Liver (tissue), 9 donors: ENCODE data around the gene PLXDC2. TPM values are rescaled to one million over a fixed set of nuclear protein-coding genes. Genes with fewer than 3 reads are reported as not detected.
A peak's percentile ranks its signal among the peaks of the same experiment; 100 is the strongest.
"Not testable (repeated sequence)": the region's sequence is repeated elsewhere in the genome, so short reads cannot be mapped to it uniquely, and the experiment has no call there.

Experiments used
- DNase-seq: peaks from one replicate; pipeline ENCODE4 v3.0.0-alpha.2; 2017; ENCODE audit warnings: low spot score
- H3K27ac ChIP-seq, 2 donors: one replicate each; pipeline ENCODE4 v1.7.0; 2013; ENCODE audit warnings: inconsistent platforms in 2 of 2, low read length in 2 of 2, control low read depth in 1 of 2, low read depth in 1 of 2, mild to moderate bottlenecking in 1 of 2
- H3K27me3 ChIP-seq, 4 donors: one replicate each; pipeline versions ENCODE4 v1.6.1 to v1.7.0; 2013; ENCODE audit warnings: low read length in 3 of 4, inconsistent platforms in 1 of 4, mild to moderate bottlenecking in 1 of 4, moderate library complexity in 1 of 4; ENCODE audit not compliant: control insufficient read depth in 4 of 4, insufficient read depth in 4 of 4
- H3K36me3 ChIP-seq, 4 donors: one replicate each; pipeline versions ENCODE4 v1.6.1 to v1.7.0; 2013; ENCODE audit warnings: low read length in 3 of 4, mild to moderate bottlenecking in 3 of 4, low read depth in 1 of 4, moderate library complexity in 1 of 4; ENCODE audit not compliant: control insufficient read depth in 4 of 4, insufficient read depth in 3 of 4
- H3K4me1 ChIP-seq, 4 donors: one replicate each; pipeline versions ENCODE4 v1.6.1 to v1.7.0; 2013; ENCODE audit warnings: low read length in 3 of 4, mild to moderate bottlenecking in 3 of 4, moderate library complexity in 1 of 4; ENCODE audit not compliant: control insufficient read depth in 4 of 4, insufficient read depth in 4 of 4
- H3K4me3 ChIP-seq, 3 donors: one replicate each; pipeline versions ENCODE4 v1.6.1 to v1.7.0; 2013; ENCODE audit warnings: low read length in 3 of 3, control low read depth in 1 of 3, low read depth in 1 of 3, mild to moderate bottlenecking in 1 of 3
- H3K9ac ChIP-seq, 2 donors: one replicate each; pipeline ENCODE4 v1.7.0; 2013; ENCODE audit warnings: low read length in 2 of 2, mild to moderate bottlenecking in 2 of 2, moderate library complexity in 2 of 2, control low read depth in 1 of 2, low read depth in 1 of 2
- H3K9me3 ChIP-seq, 4 donors: one replicate each; pipeline versions ENCODE4 v1.6.1 to v1.7.0; 2013; ENCODE audit warnings: low read length in 3 of 4; ENCODE audit not compliant: control insufficient read depth in 4 of 4
- FOXA1 ChIP-seq: IDR thresholded peaks from 2 replicates; pipeline ENCODE4 v1.6.1; 2016; ENCODE audit warnings: antibody characterized with exemption
- GABPA ChIP-seq, 2 donors: IDR thresholded peaks in 1 of 2; conservative IDR thresholded peaks in 1 of 2; 2 replicates each; pipeline ENCODE4 v1.6.1; 2016; ENCODE audit warnings: antibody characterized with exemption in 2 of 2, mild to moderate bottlenecking in 1 of 2, moderate library complexity in 1 of 2
- HNF4A ChIP-seq, 2 donors: conservative IDR thresholded peaks; 2 replicates each; pipeline ENCODE4 v1.6.1; 2016; ENCODE audit warnings: antibody characterized with exemption in 2 of 2, mild to moderate bottlenecking in 2 of 2
- HNF4G ChIP-seq: IDR thresholded peaks from 2 replicates; pipeline ENCODE4 v1.6.1; 2016; ENCODE audit warnings: antibody characterized with exemption
- JUND ChIP-seq, 2 donors: IDR thresholded peaks; 2 replicates each; pipeline ENCODE4 v1.6.1; 2016; ENCODE audit warnings: antibody characterized with exemption in 2 of 2
- NR2F2 ChIP-seq: IDR thresholded peaks from 2 replicates; pipeline ENCODE4 v1.6.1; 2016; ENCODE audit warnings: antibody characterized with exemption
- RAD21 ChIP-seq, 2 donors: IDR thresholded peaks; 2 replicates each; pipeline ENCODE4 v1.6.1; 2016; ENCODE audit warnings: antibody characterized with exemption in 2 of 2, mild to moderate bottlenecking in 2 of 2
- RXRA ChIP-seq, 2 donors: IDR thresholded peaks; 2 replicates each; pipeline ENCODE4 v1.6.1; 2017 to 2018; ENCODE audit warnings: antibody characterized with exemption in 2 of 2, mild to moderate bottlenecking in 1 of 2
- SP1 ChIP-seq: IDR thresholded peaks from 2 replicates; pipeline ENCODE4 v1.6.1; 2018; ENCODE audit warnings: antibody characterized with exemption, mild to moderate bottlenecking
- TAF1 ChIP-seq: conservative IDR thresholded peaks from 2 replicates; pipeline ENCODE4 v1.6.1; 2016; ENCODE audit warnings: antibody characterized with exemption, mild to moderate bottlenecking
- YY1 ChIP-seq: IDR thresholded peaks from 2 replicates; pipeline ENCODE4 v1.6.1; 2016; ENCODE audit warnings: antibody characterized with exemption, mild to moderate bottlenecking
- WGBS: extraction: QIAGEN DNeasy Blood & Tissue Kit; methylation state at CpG from one replicate; pipeline ENCODE4 v1.1.7; 2013; 5-methylcytosine and 5-hydroxymethylcytosine counted together
- polyA plus RNA-seq, 2 donors: library from polyadenylated mRNA; stranded (reverse) in 1 of 2; unstranded in 1 of 2; fragments of 200-250 nt in 1 of 2; fragments of >200 nt in 1 of 2; fragmentation: Nextera tagmentation in 1 of 2; extraction: Ambion mirVana in 1 of 2; gene quantifications; one replicate each; pipeline versions ENCODE4 v1.2.1 to v1.2.3, GENCODE V29; 2013 to 2015
- total RNA-seq, 2 donors: library from RNA; depleted of rRNA; stranded (reverse); fragments of >200 nt; gene quantifications; one replicate each; pipeline ENCODE4 v1.2.3, GENCODE V29; 2014
- TF ChIP-seq, protein P1 (sequence below): IDR thresholded peaks from 2 replicates; pipeline ENCODE4 v1.6.1; 2016; ENCODE audit warnings: antibody characterized with exemption
- TF ChIP-seq, protein P2 (sequence below): fragments of 150-350 bp; IDR thresholded peaks from 2 replicates; pipeline ENCODE4 v1.5.1; 2017; ENCODE audit warnings: improper control_type of control experiment, low read depth, low read length; ENCODE audit not compliant: missing input control
- TF ChIP-seq, protein P3 (sequence below): IDR thresholded peaks from 2 replicates; pipeline ENCODE4 v1.6.1; 2016; ENCODE audit warnings: antibody characterized with exemption
- TF ChIP-seq, protein P4 (sequence below): IDR thresholded peaks from 2 replicates; pipeline ENCODE4 v1.6.1; 2016; ENCODE audit warnings: antibody characterized with exemption, mild to moderate bottlenecking
- TF ChIP-seq, protein P5 (sequence below): IDR thresholded peaks from 2 replicates; pipeline ENCODE4 v1.6.1; 2016; ENCODE audit warnings: antibody characterized with exemption
- donor health status: healthy.
- donor health status: healthy.
- donor health status: healthy.
- donor health status: healthy.
- donor health status: healthy.

Gene PLXDC2
- total and polyA plus RNA-seq, 4 donors: 1.4 to 5.1 (median 2.4) TPM

DNA sequence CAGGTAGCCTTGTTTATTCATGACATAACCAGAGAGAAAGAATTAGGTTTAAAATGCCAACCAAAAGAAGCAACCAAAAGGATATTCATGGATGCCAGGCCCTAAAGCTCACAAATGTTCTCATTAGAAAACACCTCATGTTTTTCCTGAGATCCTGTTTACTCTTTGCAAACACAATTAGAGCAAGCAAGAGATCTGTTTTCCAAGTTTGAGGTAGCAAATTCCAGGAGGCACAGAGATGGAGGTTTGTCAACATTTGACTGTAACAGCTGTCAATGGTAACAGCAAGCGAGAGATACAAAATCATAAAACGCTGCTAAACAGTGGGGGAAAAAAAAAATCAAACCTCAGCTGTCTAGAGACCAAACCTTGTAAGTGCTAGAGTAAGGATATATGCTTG is 182.2 kb downstream of the PLXDC2 start:
- no peak overlapping the region for H3K27ac ChIP-seq
- no peak overlapping the region for H3K4me3 ChIP-seq
- no peaks in the 10 kb centered on the region for H3K36me3 ChIP-seq
- no peaks in the 10 kb centered on the region for H3K27me3 ChIP-seq
- no peak for DNase-seq
- 37% methylated on average over 2 of the region's 2 CpGs for WGBS
- H3K9ac ChIP-seq: no peak overlapping the region
- H3K9me3 ChIP-seq: no peaks in the 10 kb centered on the region
- H3K4me1 ChIP-seq: peaks cover 2 to 8% (median 5%) of the 10 kb centered on the region in 4 donors
- TF ChIP-seq JUND (IDR thresholded peaks at IDR 0.05): no peak
- no peak for TF ChIP-seq SP1
- peak; percentile 26 for TF ChIP-seq FOXA1
- TF ChIP-seq YY1: peak; percentile 43
- no peak for TF ChIP-seq TAF1
- no peak for TF ChIP-seq RAD21 (IDR thresholded peaks at IDR 0.05)

DNA sequence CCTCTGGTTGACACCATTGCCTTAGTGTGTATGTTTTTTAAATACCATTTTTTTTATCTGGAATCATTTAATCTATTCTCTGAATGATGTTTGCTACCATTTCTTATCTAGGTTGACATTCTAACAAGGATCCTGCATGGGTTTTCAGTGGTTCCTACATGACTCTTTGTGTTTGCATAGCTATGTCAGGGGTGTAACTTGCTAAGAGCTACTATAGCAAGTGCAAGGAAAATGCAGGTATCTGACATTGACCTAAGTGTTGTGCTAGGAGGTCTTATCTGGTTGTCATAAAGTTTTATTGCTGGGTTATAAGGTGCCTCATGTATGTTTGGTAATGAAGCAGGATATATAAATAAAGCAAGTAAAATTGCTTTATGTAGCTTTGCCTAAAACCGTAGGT is 183.2 kb downstream of the PLXDC2 start:
- Histone ChIP-seq H3K4me3 (no peak overlapping the region), H3K4me1 (peaks cover 0 to 7% (median 6%) of the 10 kb centered on the region in 4 donors), H3K27ac (no peak overlapping the region), H3K36me3 (no peaks in the 10 kb centered on the region), H3K9me3 (no peaks in the 10 kb centered on the region), H3K27me3 (no peaks in the 10 kb centered on the region), H3K9ac (no peak overlapping the region)
- TF ChIP-seq SP1: no peak
- TF ChIP-seq, protein P1, sequence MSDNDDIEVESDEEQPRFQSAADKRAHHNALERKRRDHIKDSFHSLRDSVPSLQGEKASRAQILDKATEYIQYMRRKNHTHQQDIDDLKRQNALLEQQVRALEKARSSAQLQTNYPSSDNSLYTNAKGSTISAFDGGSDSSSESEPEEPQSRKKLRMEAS: no peak
- no peak for DNase-seq
- WGBS: 90% methylated on average over 1 of the region's 1 CpG

DNA sequence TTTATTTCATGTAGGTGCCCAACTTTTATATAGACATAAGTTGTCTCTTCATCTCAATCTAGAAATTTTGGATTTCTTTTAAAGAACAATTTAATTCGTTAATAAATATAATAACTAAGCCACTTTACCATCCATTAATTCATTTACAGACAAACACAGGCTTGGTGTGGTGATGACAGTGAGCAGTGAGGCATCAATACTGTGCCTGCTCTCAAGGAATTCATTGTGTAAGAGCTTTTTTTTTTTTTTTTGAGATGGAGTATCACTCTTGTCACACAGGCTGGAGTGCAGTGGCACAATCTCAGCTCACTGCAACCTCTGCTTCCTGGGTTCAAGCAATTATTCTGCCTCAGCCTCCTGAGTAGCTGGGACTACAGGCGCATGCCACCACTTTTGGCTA is 185.8 kb downstream of the PLXDC2 start:
- not testable (repeated sequence) for DNase-seq, H3K36me3 ChIP-seq, H3K27ac ChIP-seq, H3K4me3 ChIP-seq, H3K9me3 ChIP-seq, H3K27me3 ChIP-seq, H3K9ac ChIP-seq
- H3K4me1 ChIP-seq: peaks cover 5 to 24% (median 9%) of the 10 kb centered on the region in 4 donors
- TF ChIP-seq RAD21 (IDR thresholded peaks at IDR 0.05): peak in 1 of 2 donors; percentile 6
- 94% methylated on average over 2 of the region's 2 CpGs for WGBS

DNA sequence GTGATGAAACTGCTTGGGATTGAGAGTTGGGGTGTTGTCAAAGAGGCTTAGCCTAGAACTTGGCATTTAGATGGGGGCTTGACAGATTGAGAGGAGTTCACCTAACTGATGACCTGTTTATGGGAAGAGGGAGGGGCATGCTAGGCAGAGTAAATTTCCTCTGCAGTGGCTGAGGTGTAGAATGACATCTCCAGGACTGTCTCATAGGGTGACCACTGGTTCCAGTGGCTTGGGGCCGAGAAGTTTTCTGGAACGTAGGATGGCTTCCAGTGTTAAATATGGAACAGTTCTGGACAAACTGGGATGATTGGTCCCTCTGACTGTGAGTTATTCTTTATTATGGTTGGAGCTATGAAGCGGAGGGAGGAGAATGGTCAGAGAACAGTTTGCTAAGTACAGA is 186.4 kb downstream of the PLXDC2 start:
- Histone ChIP-seq H3K27ac (peak overlapping the region; percentile 13 to 76), H3K4me1 (peaks cover 5 to 26% (median 10%) of the 10 kb centered on the region in 4 donors)
- no peak for TF ChIP-seq RAD21 (IDR thresholded peaks at IDR 0.05)
- TF ChIP-seq FOXA1: no peak
- no peak for TF ChIP-seq GABPA (IDR thresholded peaks at IDR 0.05 in 1 of 2, conservative IDR thresholded peaks at IDR 0.05 in 1 of 2)
- no peak for TF ChIP-seq HNF4G
- TF ChIP-seq, protein P2, sequence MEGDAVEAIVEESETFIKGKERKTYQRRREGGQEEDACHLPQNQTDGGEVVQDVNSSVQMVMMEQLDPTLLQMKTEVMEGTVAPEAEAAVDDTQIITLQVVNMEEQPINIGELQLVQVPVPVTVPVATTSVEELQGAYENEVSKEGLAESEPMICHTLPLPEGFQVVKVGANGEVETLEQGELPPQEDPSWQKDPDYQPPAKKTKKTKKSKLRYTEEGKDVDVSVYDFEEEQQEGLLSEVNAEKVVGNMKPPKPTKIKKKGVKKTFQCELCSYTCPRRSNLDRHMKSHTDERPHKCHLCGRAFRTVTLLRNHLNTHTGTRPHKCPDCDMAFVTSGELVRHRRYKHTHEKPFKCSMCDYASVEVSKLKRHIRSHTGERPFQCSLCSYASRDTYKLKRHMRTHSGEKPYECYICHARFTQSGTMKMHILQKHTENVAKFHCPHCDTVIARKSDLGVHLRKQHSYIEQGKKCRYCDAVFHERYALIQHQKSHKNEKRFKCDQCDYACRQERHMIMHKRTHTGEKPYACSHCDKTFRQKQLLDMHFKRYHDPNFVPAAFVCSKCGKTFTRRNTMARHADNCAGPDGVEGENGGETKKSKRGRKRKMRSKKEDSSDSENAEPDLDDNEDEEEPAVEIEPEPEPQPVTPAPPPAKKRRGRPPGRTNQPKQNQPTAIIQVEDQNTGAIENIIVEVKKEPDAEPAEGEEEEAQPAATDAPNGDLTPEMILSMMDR: no peak
- no peak for TF ChIP-seq HNF4A (conservative IDR thresholded peaks at IDR 0.05)
- TF ChIP-seq, protein P3, sequence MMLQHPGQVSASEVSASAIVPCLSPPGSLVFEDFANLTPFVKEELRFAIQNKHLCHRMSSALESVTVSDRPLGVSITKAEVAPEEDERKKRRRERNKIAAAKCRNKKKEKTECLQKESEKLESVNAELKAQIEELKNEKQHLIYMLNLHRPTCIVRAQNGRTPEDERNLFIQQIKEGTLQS: no peak
- TF ChIP-seq, protein P1: no peak
- no peak for TF ChIP-seq NR2F2
- no peak for TF ChIP-seq SP1
- TF ChIP-seq RXRA (IDR thresholded peaks at IDR 0.05): no peak
- TF ChIP-seq, protein P4, sequence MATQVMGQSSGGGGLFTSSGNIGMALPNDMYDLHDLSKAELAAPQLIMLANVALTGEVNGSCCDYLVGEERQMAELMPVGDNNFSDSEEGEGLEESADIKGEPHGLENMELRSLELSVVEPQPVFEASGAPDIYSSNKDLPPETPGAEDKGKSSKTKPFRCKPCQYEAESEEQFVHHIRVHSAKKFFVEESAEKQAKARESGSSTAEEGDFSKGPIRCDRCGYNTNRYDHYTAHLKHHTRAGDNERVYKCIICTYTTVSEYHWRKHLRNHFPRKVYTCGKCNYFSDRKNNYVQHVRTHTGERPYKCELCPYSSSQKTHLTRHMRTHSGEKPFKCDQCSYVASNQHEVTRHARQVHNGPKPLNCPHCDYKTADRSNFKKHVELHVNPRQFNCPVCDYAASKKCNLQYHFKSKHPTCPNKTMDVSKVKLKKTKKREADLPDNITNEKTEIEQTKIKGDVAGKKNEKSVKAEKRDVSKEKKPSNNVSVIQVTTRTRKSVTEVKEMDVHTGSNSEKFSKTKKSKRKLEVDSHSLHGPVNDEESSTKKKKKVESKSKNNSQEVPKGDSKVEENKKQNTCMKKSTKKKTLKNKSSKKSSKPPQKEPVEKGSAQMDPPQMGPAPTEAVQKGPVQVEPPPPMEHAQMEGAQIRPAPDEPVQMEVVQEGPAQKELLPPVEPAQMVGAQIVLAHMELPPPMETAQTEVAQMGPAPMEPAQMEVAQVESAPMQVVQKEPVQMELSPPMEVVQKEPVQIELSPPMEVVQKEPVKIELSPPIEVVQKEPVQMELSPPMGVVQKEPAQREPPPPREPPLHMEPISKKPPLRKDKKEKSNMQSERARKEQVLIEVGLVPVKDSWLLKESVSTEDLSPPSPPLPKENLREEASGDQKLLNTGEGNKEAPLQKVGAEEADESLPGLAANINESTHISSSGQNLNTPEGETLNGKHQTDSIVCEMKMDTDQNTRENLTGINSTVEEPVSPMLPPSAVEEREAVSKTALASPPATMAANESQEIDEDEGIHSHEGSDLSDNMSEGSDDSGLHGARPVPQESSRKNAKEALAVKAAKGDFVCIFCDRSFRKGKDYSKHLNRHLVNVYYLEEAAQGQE: no peak
- no peak for TF ChIP-seq YY1
- TF ChIP-seq TAF1: no peak
- TF ChIP-seq, protein P5, sequence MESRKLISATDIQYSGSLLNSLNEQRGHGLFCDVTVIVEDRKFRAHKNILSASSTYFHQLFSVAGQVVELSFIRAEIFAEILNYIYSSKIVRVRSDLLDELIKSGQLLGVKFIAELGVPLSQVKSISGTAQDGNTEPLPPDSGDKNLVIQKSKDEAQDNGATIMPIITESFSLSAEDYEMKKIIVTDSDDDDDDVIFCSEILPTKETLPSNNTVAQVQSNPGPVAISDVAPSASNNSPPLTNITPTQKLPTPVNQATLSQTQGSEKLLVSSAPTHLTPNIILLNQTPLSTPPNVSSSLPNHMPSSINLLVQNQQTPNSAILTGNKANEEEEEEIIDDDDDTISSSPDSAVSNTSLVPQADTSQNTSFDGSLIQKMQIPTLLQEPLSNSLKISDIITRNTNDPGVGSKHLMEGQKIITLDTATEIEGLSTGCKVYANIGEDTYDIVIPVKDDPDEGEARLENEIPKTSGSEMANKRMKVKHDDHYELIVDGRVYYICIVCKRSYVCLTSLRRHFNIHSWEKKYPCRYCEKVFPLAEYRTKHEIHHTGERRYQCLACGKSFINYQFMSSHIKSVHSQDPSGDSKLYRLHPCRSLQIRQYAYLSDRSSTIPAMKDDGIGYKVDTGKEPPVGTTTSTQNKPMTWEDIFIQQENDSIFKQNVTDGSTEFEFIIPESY: no peak

More for the DNA sequence above, 186.4 kb downstream of the PLXDC2 start:
- Histone ChIP-seq H3K36me3 (no peaks in the 10 kb centered on the region), H3K4me3 (no peak overlapping the region), H3K9me3 (no peaks in the 10 kb centered on the region), H3K9ac (no peak overlapping the region), H3K27me3 (no peaks in the 10 kb centered on the region)
- DNase-seq: no peak
- WGBS: 95% methylated on average over 3 of the region's 3 CpGs
